CD14-positive monocyte (primary cell): ENCODE results near the gene HMCN2. TPM values are rescaled to one million over a fixed set of nuclear protein-coding genes. Genes with fewer than 3 reads are reported as not detected.

ENCODE experiments used
- DNase-seq, 3 donors: peaks; one replicate each; pipeline ENCODE4 v3.0.0-alpha.2; 2011 to 2022
- H2AFZ ChIP-seq: 2 replicates; pipeline ENCODE4 v1.6.0; 2012; ENCODE audit warnings: mild to moderate bottlenecking, low read depth, low read length, inconsistent platforms; ENCODE audit not compliant: insufficient read depth, poor library complexity, severe bottlenecking
- H3K27ac ChIP-seq, 2 donors: 1 replicate in 1 of 2; 2 replicates in 1 of 2; pipeline ENCODE4 v1.5.1; 2012 to 2013; ENCODE audit warnings: low read length in 2 of 2, control low read depth in 1 of 2, inconsistent platforms in 1 of 2, low read depth in 1 of 2, mild to moderate bottlenecking in 1 of 2
- H3K27me3 ChIP-seq, 2 donors: one replicate each; pipeline versions ENCODE4 v1.6.0 to v1.6.1; 2011 to 2013; ENCODE audit warnings: low read length in 2 of 2; ENCODE audit not compliant: control insufficient read depth in 2 of 2, insufficient read depth in 2 of 2
- H3K36me3 ChIP-seq, 2 donors: replicated peaks in 1 of 2; 1 replicate in 1 of 2; 2 replicates in 1 of 2; pipeline versions ENCODE4 v1.5.1 to v1.6.1; 2012 to 2013; ENCODE audit warnings: low read length in 2 of 2, control low read depth in 1 of 2, inconsistent platforms in 1 of 2, mild to moderate bottlenecking in 1 of 2; ENCODE audit not compliant: insufficient read depth in 2 of 2, control insufficient read depth in 1 of 2
- H3K4me1 ChIP-seq, 2 donors: 1 replicate in 1 of 2; 2 replicates in 1 of 2; pipeline versions ENCODE4 v1.5.1 to v1.6.1; 2012 to 2013; ENCODE audit warnings: low read length in 2 of 2, control low read depth in 1 of 2, inconsistent platforms in 1 of 2, mild to moderate bottlenecking in 1 of 2, moderate library complexity in 1 of 2; ENCODE audit not compliant: insufficient read depth in 2 of 2, control insufficient read depth in 1 of 2
- H3K4me2 ChIP-seq: replicated peaks from 2 replicates; pipeline ENCODE3; 2012; ENCODE audit warnings: low read length, moderate library complexity, mild to moderate bottlenecking; ENCODE audit not compliant: poor library complexity, severe bottlenecking; ENCODE audit errors: extremely low read depth
- H3K4me3 ChIP-seq, 3 experiments: fragments of 200-600 bp in 1 of 3; sonication (generic) in 1 of 3; replicated peaks in 1 of 3; 1 replicate in 2 of 3; 2 replicates in 1 of 3; pipeline ENCODE4 v1.5.1; 2011 to 2013; ENCODE audit warnings: low read length in 3 of 3, mild to moderate bottlenecking in 3 of 3, control low read depth in 2 of 3, low read depth in 2 of 3, inconsistent platforms in 1 of 3, moderate library complexity in 1 of 3
- H3K79me2 ChIP-seq: 2 replicates; pipeline ENCODE4 v1.6.0; 2012; ENCODE audit warnings: mild to moderate bottlenecking, control low read depth, inconsistent platforms, low read length, moderate library complexity; ENCODE audit not compliant: insufficient read depth
- H3K9ac ChIP-seq: 2 replicates; pipeline ENCODE4 v1.6.0; 2017; ENCODE audit warnings: low read length, mild to moderate bottlenecking; ENCODE audit not compliant: insufficient read depth, poor library complexity, severe bottlenecking
- H3K9me3 ChIP-seq, 2 donors: replicated peaks in 1 of 2; 1 replicate in 1 of 2; 2 replicates in 1 of 2; pipeline versions ENCODE4 v1.5.1 to v1.6.1; 2012 to 2013; ENCODE audit warnings: low read length in 2 of 2, control low read depth in 1 of 2; ENCODE audit not compliant: control insufficient read depth in 1 of 2, insufficient read depth in 1 of 2
- H4K20me1 ChIP-seq: 2 replicates; pipeline ENCODE4 v1.6.0; 2012; ENCODE audit warnings: mild to moderate bottlenecking, low read length, control low read depth, moderate library complexity; ENCODE audit not compliant: insufficient read depth
- H3K27ac Mint-ChIP-seq, 7 donors: one replicate each; pipeline ENCODE4 v1.8.0; 2020; ENCODE audit warnings: mild to moderate bottlenecking in 7 of 7, mixed read lengths in 7 of 7, moderate library complexity in 6 of 7, inconsistent platforms in 2 of 7
- H3K27me3 Mint-ChIP-seq, 3 donors: one replicate each; pipeline ENCODE4 v1.8.0; 2021 to 2022; ENCODE audit warnings: low read depth in 3 of 3, mild to moderate bottlenecking in 3 of 3, mixed read lengths in 3 of 3, moderate library complexity in 3 of 3, inconsistent platforms in 1 of 3
- H3K36me3 Mint-ChIP-seq, 2 donors: one replicate each; pipeline ENCODE4 v1.8.0; 2020; ENCODE audit warnings: mixed read lengths in 2 of 2, inconsistent platforms in 1 of 2, mild to moderate bottlenecking in 1 of 2
- H3K4me1 Mint-ChIP-seq: one replicate; pipeline ENCODE4 v1.8.0; 2020; ENCODE audit warnings: mild to moderate bottlenecking, mixed read lengths
- H3K4me3 Mint-ChIP-seq, 2 donors: one replicate each; pipeline ENCODE4 v1.8.0; 2020; ENCODE audit warnings: mild to moderate bottlenecking in 2 of 2, mixed read lengths in 2 of 2, moderate library complexity in 1 of 2
- H3K9me3 Mint-ChIP-seq, 7 donors: one replicate each; pipeline ENCODE4 v1.8.0; 2020 to 2022; ENCODE audit warnings: mixed read lengths in 7 of 7, mild to moderate bottlenecking in 6 of 7, moderate library complexity in 6 of 7, inconsistent platforms in 2 of 7
- CTCF ChIP-seq: fragments of 200-600 bp; IDR thresholded peaks from one replicate; pipeline ENCODE4 v1.8.0; 2022; ENCODE audit warnings: antibody characterized with exemption, mild to moderate bottlenecking
- WGBS: methylation state at CpG from one replicate; pipeline ENCODE4 v1.1.5; 2013; ENCODE audit warnings: missing lambda C conversion rate; ENCODE audit not compliant: insufficient coverage; 5-methylcytosine and 5-hydroxymethylcytosine counted together
- intact Hi-C, 2 donors: fragments of 100-400 bp; cut with micrococcal nuclease; formaldehyde crosslinking; loops; one replicate each; pipeline versions ENCODE4 v1.15.0 to v1.15.1; 2023
- polyA plus RNA-seq, 3 donors: library from polyadenylated mRNA; depleted of rRNA in 1 of 3; unstranded in 2 of 3; stranded (reverse) in 1 of 3; fragments of 300-500 nt in 2 of 3; fragments of >200 nt in 1 of 3; fragmentation: Illumina TruSeq in 2 of 3; gene quantifications; 1 replicate in 2 of 3; 2 replicates in 1 of 3; pipeline ENCODE4 v1.2.3, GENCODE V29; 2012 to 2021

The HMCN2 gene
- polyA plus RNA-seq, 3 donors: not detected

GRCh38 chr9:130437011-130437789 lies 171.6 kb downstream of the HMCN2 start:
- H3K79me2 ChIP-seq: no peaks in the 10 kb centered on the region
- no peak overlapping the region for H3K27ac Mint-ChIP-seq
- H3K36me3 Mint-ChIP-seq: no peaks in the 10 kb centered on the region
- 95% methylated on average over 3 of the region's 15 CpGs for WGBS
- no peak overlapping the region for H3K4me3 Mint-ChIP-seq
- H4K20me1 ChIP-seq: no peaks in the 10 kb centered on the region
- no peak overlapping the region for H2AFZ ChIP-seq
- H3K36me3 ChIP-seq: no peaks in the 10 kb centered on the region
- peaks cover 39 to 53% (median 45%) of the 10 kb centered on the region in 3 donors for H3K27me3 Mint-ChIP-seq
- peaks cover 6 to 23% of the 10 kb centered on the region in 2 donors for H3K27me3 ChIP-seq
- H3K9me3 ChIP-seq: peaks cover 16 to 21% of the 10 kb centered on the region in 2 donors
- no peak for DNase-seq
- H3K9me3 Mint-ChIP-seq: peaks cover 3 to 29% (median 23%) of the 10 kb centered on the region in 7 donors
- intact Hi-C loops: no loop called here
- no peak overlapping the region for H3K9ac ChIP-seq
- peaks cover 0 to 7% of the 10 kb centered on the region in 2 donors for H3K4me1 ChIP-seq
- no peak overlapping the region for H3K27ac ChIP-seq
- peaks cover 3% of the 10 kb centered on the region for H3K4me1 Mint-ChIP-seq
- TF ChIP-seq CTCF: no peak
- H3K4me2 ChIP-seq: no peak overlapping the region
- no peak overlapping the region for H3K4me3 ChIP-seq

- Histone ChIP-seq H3K4me3 (no peak overlapping the region), H3K27me3 (peaks cover 6 to 13% of the 10 kb centered on the region in 2 donors), H3K27ac (no peak overlapping the region), H4K20me1 (no peaks in the 10 kb centered on the region), H3K9ac (no peak overlapping the region), H2AFZ (no peak overlapping the region), H3K36me3 (no peaks in the 10 kb centered on the region), H3K79me2 (no peaks in the 10 kb centered on the region), H3K4me2 (no peak overlapping the region), H3K9me3 (peaks cover 16 to 19% of the 10 kb centered on the region in 2 donors), H3K4me1 (peaks cover 0 to 3% of the 10 kb centered on the region in 2 donors)
- Mint-ChIP-seq H3K4me1 (no peaks in the 10 kb centered on the region), H3K9me3 (peaks cover 4 to 27% (median 26%) of the 10 kb centered on the region in 7 donors), H3K27ac (peak overlapping the region in 1 of 7 donors; percentile 64), H3K4me3 (no peak overlapping the region), H3K27me3 (peaks cover 32 to 48% (median 46%) of the 10 kb centered on the region in 3 donors), H3K36me3 (no peaks in the 10 kb centered on the region)
- WGBS: 83% methylated on average over 3 of the region's 6 CpGs
- DNase-seq: no peak
- no peak for TF ChIP-seq CTCF
- intact Hi-C loops: no loop called here
Observed at GRCh38 chr9:130438382-130438981, 172.9 kb downstream of the HMCN2 start.
